Fibroblast of lung (primary cell): ENCODE results near the gene MRPS27. TPM values are rescaled to one million over a fixed set of nuclear protein-coding genes. Genes with fewer than 3 reads are reported as not detected.
A peak's percentile ranks its signal among the peaks of the same experiment; 100 is the strongest.

ENCODE experiments used
- DNase-seq, 2 donors: peaks; one replicate each; pipeline versions ENCODE4 v3.0.0 to v3.0.0-alpha.2; 2010; ENCODE audit warnings: low read depth in 2 of 2
- H2AFZ ChIP-seq: 2 replicates; pipeline ENCODE4 v1.5.1; 2012; ENCODE audit warnings: low read length, control low read depth, inconsistent platforms
- H3K27ac ChIP-seq: 2 replicates; pipeline ENCODE4 v1.5.1; 2011; ENCODE audit warnings: low read length, control low read depth; ENCODE audit not compliant: insufficient read depth
- H3K27me3 ChIP-seq: 2 replicates; pipeline ENCODE4 v1.5.1; 2011; ENCODE audit warnings: mild to moderate bottlenecking, low read length; ENCODE audit not compliant: control insufficient read depth, insufficient read depth
- H3K36me3 ChIP-seq: 2 replicates; pipeline ENCODE4 v1.5.1; 2011; ENCODE audit warnings: low read length; ENCODE audit not compliant: control insufficient read depth, insufficient read depth
- H3K4me1 ChIP-seq: 2 replicates; pipeline ENCODE4 v1.5.1; 2011; ENCODE audit warnings: low read length; ENCODE audit not compliant: control insufficient read depth, insufficient read depth; ENCODE audit errors: extremely low read depth
- H3K4me2 ChIP-seq: 2 replicates; pipeline ENCODE4 v1.5.1; 2011; ENCODE audit warnings: low read length, control low read depth; ENCODE audit not compliant: insufficient read depth; ENCODE audit errors: extremely low read depth
- H3K4me3 ChIP-seq, 4 experiments: fragments of 200-600 bp in 1 of 4; sonication (generic) in 1 of 4; replicated peaks in 1 of 4; 2 replicates each; pipeline ENCODE4 v1.5.1; 2011 to 2016; ENCODE audit warnings: low read length in 4 of 4, low read depth in 3 of 4, mild to moderate bottlenecking in 3 of 4, control low read depth in 2 of 4, inconsistent platforms in 1 of 4, mixed read lengths in 1 of 4; ENCODE audit not compliant: insufficient read depth in 1 of 4; ENCODE audit errors: control extremely low read depth in 1 of 4
- H3K79me2 ChIP-seq: 2 replicates; pipeline ENCODE4 v1.5.1; 2012; ENCODE audit warnings: mild to moderate bottlenecking, low read length, inconsistent platforms; ENCODE audit not compliant: control insufficient read depth, insufficient read depth
- H3K9ac ChIP-seq: 2 replicates; pipeline ENCODE4 v1.5.1; 2011; ENCODE audit warnings: mild to moderate bottlenecking, low read length, control low read depth; ENCODE audit not compliant: insufficient read depth
- H3K9me3 ChIP-seq: 2 replicates; pipeline ENCODE4 v1.5.1; 2012; ENCODE audit warnings: low read depth, low read length; ENCODE audit not compliant: control insufficient read depth, insufficient read depth
- H4K20me1 ChIP-seq: 2 replicates; pipeline ENCODE4 v1.5.1; 2011; ENCODE audit warnings: low read length; ENCODE audit not compliant: control insufficient read depth, insufficient read depth; ENCODE audit errors: extremely low read depth
- EZH2 ChIP-seq: IDR thresholded peaks from 2 replicates; pipeline ENCODE4 v1.5.1; 2012; ENCODE audit warnings: low read length, control low read depth, mild to moderate bottlenecking; ENCODE audit errors: missing control alignments
- polyA plus RNA-seq, 2 donors: library from polyadenylated mRNA; depleted of rRNA in 1 of 2; stranded (reverse) in 1 of 2; unstranded in 1 of 2; fragments of >200 nt; gene quantifications; 2 replicates each; pipeline ENCODE4 v1.2.1, GENCODE V29; 2011 to 2012; ENCODE audit warnings: missing spikeins in 1 of 2
- total RNA-seq: library from RNA; depleted of rRNA; stranded (reverse); fragments of >200 nt; gene quantifications from 2 replicates; pipeline ENCODE4 v1.2.1, GENCODE V29; 2014
- TF ChIP-seq, protein P1 (sequence below), 2 donors: IDR thresholded peaks in 1 of 2; conservative IDR thresholded peaks in 1 of 2; 1 replicate in 1 of 2; 2 replicates in 1 of 2; pipeline ENCODE4 v1.5.1; 2011 to 2012; ENCODE audit warnings: low read length in 2 of 2, control low read depth in 1 of 2, inconsistent platforms in 1 of 2, low read depth in 1 of 2, mild to moderate bottlenecking in 1 of 2

MRPS27 gene
- total and polyA plus RNA-seq, 2 donors (not counting 1 experiment from before 2014, with no cell fraction given): 67.2 to 86.5 TPM

- H2AFZ ChIP-seq: no peak overlapping the region
- H3K4me2 ChIP-seq: no peak overlapping the region
- no peaks in the 10 kb centered on the region for H4K20me1 ChIP-seq
- no peak overlapping the region for H3K4me3 ChIP-seq
- no peaks in the 10 kb centered on the region for H3K27me3 ChIP-seq
- H3K27ac ChIP-seq: no peak overlapping the region
- no peaks in the 10 kb centered on the region for H3K9me3 ChIP-seq
- H3K4me1 ChIP-seq: peaks cover 7% of the 10 kb centered on the region
- DNase-seq: no peak
- H3K9ac ChIP-seq: no peak overlapping the region
- TF ChIP-seq, protein P1, sequence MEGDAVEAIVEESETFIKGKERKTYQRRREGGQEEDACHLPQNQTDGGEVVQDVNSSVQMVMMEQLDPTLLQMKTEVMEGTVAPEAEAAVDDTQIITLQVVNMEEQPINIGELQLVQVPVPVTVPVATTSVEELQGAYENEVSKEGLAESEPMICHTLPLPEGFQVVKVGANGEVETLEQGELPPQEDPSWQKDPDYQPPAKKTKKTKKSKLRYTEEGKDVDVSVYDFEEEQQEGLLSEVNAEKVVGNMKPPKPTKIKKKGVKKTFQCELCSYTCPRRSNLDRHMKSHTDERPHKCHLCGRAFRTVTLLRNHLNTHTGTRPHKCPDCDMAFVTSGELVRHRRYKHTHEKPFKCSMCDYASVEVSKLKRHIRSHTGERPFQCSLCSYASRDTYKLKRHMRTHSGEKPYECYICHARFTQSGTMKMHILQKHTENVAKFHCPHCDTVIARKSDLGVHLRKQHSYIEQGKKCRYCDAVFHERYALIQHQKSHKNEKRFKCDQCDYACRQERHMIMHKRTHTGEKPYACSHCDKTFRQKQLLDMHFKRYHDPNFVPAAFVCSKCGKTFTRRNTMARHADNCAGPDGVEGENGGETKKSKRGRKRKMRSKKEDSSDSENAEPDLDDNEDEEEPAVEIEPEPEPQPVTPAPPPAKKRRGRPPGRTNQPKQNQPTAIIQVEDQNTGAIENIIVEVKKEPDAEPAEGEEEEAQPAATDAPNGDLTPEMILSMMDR (conservative IDR thresholded peaks at IDR 0.05 in 1 of 2, IDR thresholded peaks at IDR 0.05 in 1 of 2; ENCODE audit: low read depth in 1 of 2, low read length in 2 of 2): no peak
- no peak for TF ChIP-seq EZH2
- H3K36me3 ChIP-seq: no peaks in the 10 kb centered on the region
- no peaks in the 10 kb centered on the region for H3K79me2 ChIP-seq
These were observed 48.2 kb upstream of the MRPS27 start for GRCh38 chr5:72368271-72368670.

- no peak overlapping the region for H3K4me2 ChIP-seq
- no peak overlapping the region for H3K27ac ChIP-seq
- peak; percentile 72 to 82 for DNase-seq
- TF ChIP-seq EZH2: no peak
- TF ChIP-seq, protein P1 (conservative IDR thresholded peaks at IDR 0.05 in 1 of 2, IDR thresholded peaks at IDR 0.05 in 1 of 2; ENCODE audit: low read depth in 1 of 2, low read length in 2 of 2): peak; percentile 75 to 83
- H3K27me3 ChIP-seq: no peaks in the 10 kb centered on the region
- peaks cover 13% of the 10 kb centered on the region for H3K4me1 ChIP-seq
- H3K79me2 ChIP-seq: no peaks in the 10 kb centered on the region
- no peak overlapping the region for H2AFZ ChIP-seq
- H3K9ac ChIP-seq: no peak overlapping the region
- no peaks in the 10 kb centered on the region for H3K9me3 ChIP-seq
- no peaks in the 10 kb centered on the region for H3K36me3 ChIP-seq
- no peak overlapping the region for H3K4me3 ChIP-seq
- H4K20me1 ChIP-seq: no peaks in the 10 kb centered on the region
These were observed 46.4 kb upstream of the MRPS27 start for GRCh38 chr5:72366324-72366976.

DNA sequence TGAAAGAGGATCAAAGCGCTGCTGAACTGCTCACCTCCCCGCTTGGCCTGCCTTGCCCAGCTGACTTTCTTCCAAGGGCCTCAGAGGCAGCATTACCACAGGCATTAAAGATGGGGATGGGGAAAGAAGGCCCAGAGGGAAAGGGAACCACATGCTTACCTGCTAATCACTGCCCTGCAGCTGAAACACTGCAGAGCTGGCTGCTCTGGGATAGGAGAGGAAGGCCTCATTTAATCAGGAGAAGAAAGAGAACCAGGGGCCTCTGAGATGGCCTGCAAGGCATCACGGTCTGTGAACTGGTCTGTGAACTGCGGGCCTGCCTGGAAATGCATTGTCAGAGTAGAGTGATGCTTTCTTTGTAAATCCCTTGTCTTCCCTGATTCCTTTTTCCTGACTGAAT lies 44.9 kb upstream of the MRPS27 start:
- H3K4me1 ChIP-seq: peaks cover 13% of the 10 kb centered on the region
- H4K20me1 ChIP-seq: no peaks in the 10 kb centered on the region
- H3K36me3 ChIP-seq: no peaks in the 10 kb centered on the region
- no peak overlapping the region for H3K9ac ChIP-seq
- no peak for DNase-seq
- no peaks in the 10 kb centered on the region for H3K79me2 ChIP-seq
- H3K4me3 ChIP-seq: no peak overlapping the region
- no peak overlapping the region for H2AFZ ChIP-seq
- TF ChIP-seq, protein P1 (conservative IDR thresholded peaks at IDR 0.05 in 1 of 2, IDR thresholded peaks at IDR 0.05 in 1 of 2; ENCODE audit: low read depth in 1 of 2, low read length in 2 of 2): no peak
- TF ChIP-seq EZH2: no peak
- no peak overlapping the region for H3K27ac ChIP-seq
- H3K9me3 ChIP-seq: no peaks in the 10 kb centered on the region
- H3K27me3 ChIP-seq: no peaks in the 10 kb centered on the region
- no peak overlapping the region for H3K4me2 ChIP-seq
